HG03457 (cell line): ENCODE results near the gene WDR37.
"Not testable (repeated sequence)": the region's sequence is repeated elsewhere in the genome, so short reads cannot be mapped to it uniquely, and the experiment has no call there.

Experiments
- ATAC-seq: cut with Tn5 transposase; IDR thresholded peaks from one replicate; pipeline ENCODE4 v1.9.1; 2021; ENCODE audit warnings: moderate number of reproducible peaks; ENCODE audit not compliant: unreplicated experiment

The WDR37 gene

GRCh38 chr10:1101946-1102345 lies 45.8 kb downstream of the WDR37 start:
- ATAC-seq: no peak

GRCh38 chr10:1102416-1102815 lies 46.2 kb downstream of the WDR37 start:
- no peak for ATAC-seq

- no peak for ATAC-seq
Measured at GRCh38 chr10:1102831-1103230, 46.6 kb downstream of the WDR37 start.

GRCh38 chr10:1103551-1103950 lies 47.4 kb downstream of the WDR37 start:
- ATAC-seq: no peak

GRCh38 chr10:1104971-1105370 lies 48.8 kb downstream of the WDR37 start:
- no peak for ATAC-seq

GRCh38 chr10:1107004-1107403 lies 50.8 kb downstream of the WDR37 start:
- no peak for ATAC-seq

- no peak for ATAC-seq
Measured at GRCh38 chr10:1107679-1108078, 51.5 kb downstream of the WDR37 start.

- ATAC-seq: peak; percentile 80
Measured at GRCh38 chr10:1109795-1110673, 53.8 kb downstream of the WDR37 start.

GRCh38 chr10:1110674-1111119 lies 54.5 kb downstream of the WDR37 start:
- no peak for ATAC-seq

- no peak for ATAC-seq
Measured at GRCh38 chr10:1114315-1114714, 58.1 kb downstream of the WDR37 start.

GRCh38 chr10:1114719-1115606 lies 58.8 kb downstream of the WDR37 start:
- ATAC-seq: no peak

GRCh38 chr10:1115607-1115955 lies 59.4 kb downstream of the WDR37 start:
- ATAC-seq: no peak

GRCh38 chr10:1116051-1116450 lies 59.9 kb downstream of the WDR37 start:
- ATAC-seq: no peak

- no peak for ATAC-seq
Measured at GRCh38 chr10:1116696-1117280, 60.6 kb downstream of the WDR37 start.

- no peak for ATAC-seq
Measured at GRCh38 chr10:1117651-1118050, 61.5 kb downstream of the WDR37 start.

- ATAC-seq: not testable (repeated sequence)
Measured at GRCh38 chr10:1118318-1118717, 62.1 kb downstream of the WDR37 start.

- ATAC-seq: no peak
Measured at GRCh38 chr10:1119027-1119426, 62.8 kb downstream of the WDR37 start.

- no peak for ATAC-seq
Measured at GRCh38 chr10:1119501-1119900, 63.3 kb downstream of the WDR37 start.

- ATAC-seq: no peak
Measured at GRCh38 chr10:1120306-1120705, 64.1 kb downstream of the WDR37 start.

GRCh38 chr10:1120801-1121211 lies 64.6 kb downstream of the WDR37 start:
- ATAC-seq: no peak

GRCh38 chr10:1121271-1121970 lies 65.2 kb downstream of the WDR37 start:
- no peak for ATAC-seq
